Activated CD4-positive, alpha-beta memory T cell treated with anti-CD3 and anti-CD28 coated beads for 36 hours (primary cell): ENCODE results near the gene RIPK1. TPM values are rescaled to one million over a fixed set of nuclear protein-coding genes. Genes with fewer than 3 reads are reported as not detected.
"Not testable (repeated sequence)": the region's sequence is repeated elsewhere in the genome, so short reads cannot be mapped to it uniquely, and the experiment has no call there.

Experiments
- CTCF ChIA-PET: fragments of 350-600 bp; sonication (Branson Sonifier 250); formaldehyde crosslinking; loops from one replicate; lab custom pipeline; 2021; ENCODE audit warnings: antibody characterized with exemption, inconsistent platforms; lab: Charles Lee
- POLR2A ChIA-PET: fragments of 350-600 bp; sonication (Branson Sonifier 250); formaldehyde crosslinking; loops from one replicate; lab custom pipeline; 2021; ENCODE audit warnings: antibody characterized with exemption; lab: Charles Lee
- DNase-seq: peaks from one replicate; pipeline ENCODE4 v3.0.0-alpha.2; 2020
- H3K27ac Mint-ChIP-seq: one replicate; pipeline ENCODE4 v1.8.0; 2021; ENCODE audit warnings: mixed read lengths
- H3K27me3 Mint-ChIP-seq: one replicate; pipeline ENCODE4 v1.8.0; 2021; ENCODE audit warnings: mixed read lengths
- H3K36me3 Mint-ChIP-seq: one replicate; pipeline ENCODE4 v1.8.0; 2021; ENCODE audit warnings: mixed read lengths
- H3K4me1 Mint-ChIP-seq: one replicate; pipeline ENCODE4 v1.8.0; 2021; ENCODE audit warnings: low read depth, mixed read lengths
- H3K4me3 Mint-ChIP-seq: one replicate; pipeline ENCODE4 v1.8.0; 2021; ENCODE audit warnings: mild to moderate bottlenecking, mixed read lengths
- H3K9me3 Mint-ChIP-seq: one replicate; pipeline ENCODE4 v1.8.0; 2021; ENCODE audit warnings: mixed read lengths
- intact Hi-C: fragments of 100-400 bp; cut with micrococcal nuclease; formaldehyde crosslinking; loops from one replicate; pipeline ENCODE4 v1.15.1; 2023
- total RNA-seq, 2 experiments: library from RNA; stranded (reverse); gene quantifications; one replicate each; pipeline ENCODE4 v1.2.3, GENCODE V29; 2021

Gene RIPK1
- total RNA-seq, 2 experiments from 2014 or later: 18.5 to 18.6 TPM

DNA sequence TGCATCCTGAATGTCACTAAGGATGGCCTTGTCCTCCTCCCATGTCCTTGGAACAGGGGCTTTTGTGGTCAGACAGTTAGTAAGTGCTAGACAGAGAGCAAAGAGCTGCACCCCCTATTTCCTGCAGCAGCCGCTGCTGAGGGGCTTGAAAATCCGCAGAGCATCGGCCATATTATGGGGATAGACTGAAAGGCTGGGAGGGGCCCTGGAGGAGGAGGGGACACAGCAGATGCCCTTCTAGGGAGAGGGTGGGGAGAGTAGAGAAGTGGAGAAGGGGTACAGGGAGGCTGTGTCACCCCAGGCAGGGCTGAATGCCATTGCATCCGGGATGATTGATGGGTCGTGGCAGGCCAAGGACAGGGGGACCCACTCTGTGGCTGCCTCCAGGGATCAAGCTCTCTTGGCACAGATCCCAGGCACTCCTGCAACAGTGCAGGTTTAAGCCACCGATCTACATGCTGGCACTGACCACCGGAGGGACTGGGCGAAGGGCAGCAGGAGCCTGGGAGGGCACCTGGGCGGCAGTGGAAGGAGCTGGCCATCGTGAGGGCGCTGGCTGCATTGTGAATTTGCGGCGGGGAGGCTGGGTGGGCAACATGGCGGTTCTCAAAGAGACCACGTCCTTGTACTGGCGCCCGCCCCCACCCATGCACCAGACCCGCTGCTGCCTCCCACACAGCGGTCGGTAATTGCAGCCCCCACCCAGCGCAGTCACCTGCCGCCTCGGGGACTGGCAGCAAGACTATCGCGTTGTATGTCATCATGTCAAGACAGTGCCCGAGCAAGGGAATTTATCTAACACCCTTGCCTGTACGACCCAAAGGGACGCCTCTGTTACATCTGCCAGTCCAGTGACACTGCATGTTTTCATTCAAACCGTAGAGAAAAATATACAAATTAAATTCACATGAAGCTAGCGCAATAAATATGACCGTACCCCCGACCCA is 88.2 kb downstream of the RIPK1 start:
- intact Hi-C loops: loop anchor here (1.0 to 2.0 kb wide), 3 partner anchors 24 to 53 kb away; partner anchors contain the start of gene BPHL
- DNase-seq: peak; percentile 29
- H3K27me3 Mint-ChIP-seq, H3K9me3 Mint-ChIP-seq, H3K36me3 Mint-ChIP-seq: not testable (repeated sequence)
- H3K27ac Mint-ChIP-seq: peak overlapping the region; percentile 50
- peaks cover 19% of the 10 kb centered on the region for H3K4me1 Mint-ChIP-seq
- H3K4me3 Mint-ChIP-seq: peak overlapping the region; percentile 80
- POLR2A ChIA-PET: interaction anchor here (0.7 to 2.2 kb wide), 3 partner anchors 9 to 53 kb away, joined by 3 to 9 read pairs (median 3); no protein-coding TSS in a partner anchor
- CTCF ChIA-PET: interaction anchor here (0.6 to 1.3 kb wide), 8 partner anchors 9 to 338 kb away, joined by 3 to 5 read pairs (median 4); partner anchors contain the start of gene BPHL

DNA sequence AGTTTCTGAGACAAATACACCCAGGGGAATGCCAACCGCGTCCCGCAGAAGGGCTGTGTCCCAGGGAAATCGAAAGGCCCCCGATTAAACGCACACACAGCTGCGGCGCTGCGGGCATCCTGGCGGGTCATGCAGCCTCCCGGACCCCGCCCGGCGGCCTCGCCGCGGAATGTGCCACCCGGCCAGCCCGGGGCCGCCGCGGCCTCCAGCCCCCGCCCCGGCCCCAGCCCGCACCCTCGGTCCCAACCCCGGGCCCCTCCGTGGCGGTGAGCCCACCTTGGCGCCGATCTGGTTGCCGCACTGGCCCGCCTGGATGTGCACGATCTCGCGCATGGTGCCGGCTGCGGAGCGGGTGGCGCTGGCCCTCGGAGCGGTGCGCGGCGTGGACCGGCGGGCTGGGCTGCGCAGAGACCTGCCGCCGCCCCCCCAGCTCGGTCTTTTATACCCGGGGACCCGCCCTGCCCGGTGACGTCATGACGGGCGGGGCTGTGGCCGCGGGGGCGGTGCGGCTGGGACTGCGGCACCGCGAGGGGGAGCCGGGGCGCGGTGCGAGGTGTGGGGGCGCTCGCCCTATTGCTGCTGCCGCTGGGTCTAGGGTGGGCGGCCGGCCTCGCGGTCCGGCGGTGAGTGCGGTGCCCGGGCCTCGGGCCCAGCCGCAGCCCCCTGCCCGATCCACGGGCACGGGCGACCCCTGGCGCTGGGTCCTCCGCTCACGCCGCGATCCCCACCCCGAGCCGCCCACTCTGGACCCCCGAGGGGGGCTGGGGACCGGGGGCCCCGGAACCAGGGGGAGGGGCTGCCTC is 89.0 kb downstream of the RIPK1 start, which contains the start of gene TUBB2A:
TUBB2A (minus strand) TSS at position 414 of the 803 bp plus-strand sequence; CDS start at position 333, 81 bp downstream.
- peaks cover 23% of the 10 kb centered on the region for H3K4me1 Mint-ChIP-seq
- peaks cover 9% of the 10 kb centered on the region for H3K9me3 Mint-ChIP-seq
- CTCF ChIA-PET: interaction anchor here (0.5 to 1.3 kb wide), 10 partner anchors 8 to 392 kb away, joined by 3 to 5 read pairs (median 4); partner anchors contain the start of gene BPHL
- DNase-seq: peak; percentile 84
- H3K27me3 Mint-ChIP-seq: peaks cover 7% of the 10 kb centered on the region
- intact Hi-C loops: loop anchor here (1.0 to 2.0 kb wide), 2 partner anchors 39 to 52 kb away; partner anchors contain the start of gene BPHL
- H3K4me3 Mint-ChIP-seq: peak within 1 kb of the TSS; percentile 80
- POLR2A ChIA-PET: interaction anchor here (0.7 to 2.2 kb wide), 3 partner anchors 8 to 52 kb away, joined by 3 to 9 read pairs (median 3); no protein-coding TSS in a partner anchor
- H3K27ac Mint-ChIP-seq: peak within 1 kb of the TSS; percentile 50
- peaks cover 2% of the 10 kb centered on the region for H3K36me3 Mint-ChIP-seq

DNA sequence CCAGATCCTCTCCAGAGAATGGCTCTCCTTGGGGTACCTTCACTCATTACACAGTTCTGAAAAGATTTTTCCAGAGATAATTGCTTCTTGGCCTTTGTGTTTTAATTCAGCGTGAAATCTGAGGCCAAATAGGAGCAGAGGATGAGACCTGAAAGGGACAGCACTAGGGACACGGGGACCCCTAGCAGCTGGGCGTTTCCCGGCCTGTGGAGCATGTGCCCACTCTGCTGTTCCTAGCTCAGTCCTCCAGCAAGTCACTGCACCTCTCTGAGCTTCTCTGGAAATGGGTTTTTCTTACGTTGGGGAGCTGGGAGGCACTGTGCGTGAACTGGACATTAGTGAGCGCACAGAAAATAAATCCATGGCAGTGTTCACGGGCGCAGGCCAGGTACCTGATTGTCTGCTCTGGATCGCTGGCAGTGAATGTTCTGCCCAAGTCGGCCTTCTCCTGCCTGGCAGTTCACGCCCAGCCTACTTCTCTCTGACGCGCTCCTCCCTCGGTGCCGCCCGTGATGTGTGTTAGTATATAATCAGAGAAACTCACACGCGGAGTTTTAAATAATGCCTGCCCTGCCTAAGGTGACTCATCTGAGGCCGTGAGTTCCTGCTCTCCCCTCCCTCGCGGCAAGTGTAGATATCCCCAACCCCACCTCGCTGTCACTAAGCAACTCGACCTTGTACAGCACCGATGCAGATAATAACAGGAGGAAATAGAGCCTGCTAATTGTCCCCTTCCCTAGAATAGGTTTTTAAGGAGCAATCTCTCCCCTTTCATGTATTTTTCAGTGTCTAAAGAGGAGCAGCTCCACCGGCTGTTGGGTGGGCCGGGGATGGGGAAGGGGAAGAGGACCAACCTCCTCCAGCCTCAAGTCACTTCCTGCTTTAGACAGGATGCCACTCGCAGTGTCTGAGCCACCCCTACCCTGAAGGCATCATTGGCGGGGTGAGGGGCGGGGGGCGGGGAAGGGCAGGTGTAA is 91.8 kb downstream of the RIPK1 start:
- POLR2A ChIA-PET: no interaction called here
- CTCF ChIA-PET: interaction anchor here (1.3 kb wide), 1 partner anchor 91 kb away, joined by 6 read pairs; no protein-coding TSS in a partner anchor
- Mint-ChIP-seq H3K4me3 (peak overlapping the region; percentile 10), H3K27me3 (peaks cover 7% of the 10 kb centered on the region), H3K4me1 (peaks cover 32% of the 10 kb centered on the region), H3K36me3 (peaks cover 2% of the 10 kb centered on the region), H3K27ac (peak overlapping the region; percentile 31), H3K9me3 (peaks cover 9% of the 10 kb centered on the region)
- intact Hi-C loops: no loop called here
- DNase-seq: peak; percentile 62

DNA sequence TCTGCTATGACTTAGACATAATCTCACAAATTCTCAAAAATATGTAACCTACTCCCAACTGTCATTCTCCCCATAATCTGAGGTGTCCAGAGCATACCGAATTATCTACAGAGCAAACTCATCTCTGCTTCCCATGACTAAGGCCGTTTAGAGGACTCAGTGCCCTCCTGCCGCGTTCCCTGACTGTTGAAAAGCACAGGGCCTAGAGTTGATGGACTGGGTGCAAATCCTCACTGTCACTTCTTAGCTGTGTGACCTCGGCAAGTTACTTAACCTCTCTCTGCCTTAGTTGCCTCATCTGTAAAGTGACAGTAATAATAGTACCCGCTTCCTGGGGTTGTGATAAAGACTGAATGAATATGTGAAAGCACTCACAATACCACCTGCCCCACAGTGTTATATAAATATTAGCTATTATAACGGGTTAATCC is 93.8 kb downstream of the RIPK1 start:
- H3K27me3 Mint-ChIP-seq: peaks cover 5% of the 10 kb centered on the region
- H3K36me3 Mint-ChIP-seq: peaks cover 2% of the 10 kb centered on the region
- H3K4me3 Mint-ChIP-seq: peak overlapping the region; percentile 2
- no peak for DNase-seq
- peaks cover 9% of the 10 kb centered on the region for H3K9me3 Mint-ChIP-seq
- ChIA-PET POLR2A (interaction anchor here (0.9 to 1.3 kb wide), 2 partner anchors 47 to 90 kb away, joined by 4 to 10 read pairs; no protein-coding TSS in a partner anchor), CTCF (interaction anchor here (0.8 to 1.4 kb wide), 4 partner anchors 43 to 97 kb away, joined by 3 to 8 read pairs (median 6); partner anchors contain the start of gene PSMG4)
- peaks cover 30% of the 10 kb centered on the region for H3K4me1 Mint-ChIP-seq
- intact Hi-C loops: loop anchor here (2.0 kb wide), 3 partner anchors 15 to 67 kb away; no protein-coding TSS in a partner anchor
- no peak overlapping the region for H3K27ac Mint-ChIP-seq

DNA sequence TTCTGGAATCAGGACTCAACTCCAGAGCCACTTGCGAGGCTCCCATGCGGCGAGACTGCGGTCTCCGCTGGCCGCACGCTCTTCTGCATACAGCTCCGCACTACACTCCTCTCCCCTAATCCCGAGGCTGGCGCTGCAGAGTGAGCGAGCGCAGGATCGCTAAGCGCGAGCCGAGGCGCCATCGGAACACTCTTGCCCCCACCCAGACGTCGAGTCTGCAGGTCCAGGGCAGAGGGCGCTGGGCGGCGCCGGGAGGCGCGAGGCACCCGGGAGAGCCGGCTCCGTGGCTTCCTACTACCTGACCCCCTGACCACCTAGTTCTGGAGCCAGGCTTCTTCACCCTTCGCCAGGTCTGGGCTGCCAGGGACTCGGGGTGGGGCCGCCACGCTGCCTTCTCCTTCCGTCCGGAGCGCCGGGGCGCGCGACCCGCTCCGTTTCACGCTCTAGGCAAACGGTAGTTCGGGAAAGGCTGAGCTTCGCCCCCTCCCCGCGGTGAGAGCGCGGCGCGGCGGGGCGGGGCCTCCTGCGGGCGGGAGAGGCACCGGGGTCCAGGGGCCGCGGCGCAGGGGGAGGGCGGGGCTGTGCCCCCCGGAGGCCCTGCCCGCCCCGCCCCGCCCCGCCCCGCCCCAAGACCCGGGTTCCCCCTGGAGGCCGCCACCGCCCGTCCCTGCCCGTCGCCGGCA is 94.4 kb downstream of the RIPK1 start:
- Mint-ChIP-seq H3K27ac (no peak overlapping the region), H3K27me3 (peaks cover 8% of the 10 kb centered on the region)
- POLR2A ChIA-PET: interaction anchor here (0.9 to 1.3 kb wide), 2 partner anchors 46 to 90 kb away, joined by 4 to 10 read pairs; no protein-coding TSS in a partner anchor

DNA sequence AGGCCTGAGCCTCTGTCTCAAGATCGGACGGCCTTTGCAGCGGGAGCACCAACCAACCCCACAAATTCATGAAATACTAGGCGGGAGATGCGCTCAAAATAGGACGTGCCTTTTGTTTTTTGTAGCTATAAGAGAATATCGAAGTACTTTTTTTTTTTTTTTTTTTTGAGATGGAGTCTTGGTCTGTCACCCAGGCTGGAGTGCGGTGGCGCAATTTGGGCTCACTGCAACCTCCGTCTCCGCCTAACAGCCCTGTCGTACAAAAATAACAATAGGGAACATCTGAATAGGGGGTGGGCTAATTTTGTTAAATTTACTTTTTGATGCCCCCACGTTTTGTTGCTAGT is 94.9 kb downstream of the RIPK1 start:
- H3K9me3 Mint-ChIP-seq: peaks cover 9% of the 10 kb centered on the region
- POLR2A ChIA-PET: no interaction called here
- H3K4me3 Mint-ChIP-seq: peak overlapping the region; percentile 77
- H3K36me3 Mint-ChIP-seq: peaks cover 2% of the 10 kb centered on the region
- H3K27me3 Mint-ChIP-seq: peaks cover 8% of the 10 kb centered on the region
- CTCF ChIA-PET: interaction anchor here (0.8 to 1.2 kb wide), 2 partner anchors 47 to 66 kb away, joined by 3 read pairs; no protein-coding TSS in a partner anchor
- intact Hi-C loops: loop anchor here (2.0 kb wide), 3 partner anchors 14 to 66 kb away; no protein-coding TSS in a partner anchor
- H3K27ac Mint-ChIP-seq: no peak overlapping the region
- peaks cover 28% of the 10 kb centered on the region for H3K4me1 Mint-ChIP-seq
- no peak for DNase-seq

More for the DNA sequence above, 94.4 kb downstream of the RIPK1 start:
- intact Hi-C loops: loop anchor here (2.0 kb wide), 3 partner anchors 14 to 66 kb away; no protein-coding TSS in a partner anchor
- CTCF ChIA-PET: interaction anchor here (0.8 to 1.4 kb wide), 5 partner anchors 42 to 97 kb away, joined by 3 to 8 read pairs (median 5); partner anchors contain the start of gene PSMG4
- peaks cover 30% of the 10 kb centered on the region for H3K4me1 Mint-ChIP-seq
- H3K4me3 Mint-ChIP-seq: peak overlapping the region; percentile 77
- H3K36me3 Mint-ChIP-seq: peaks cover 2% of the 10 kb centered on the region
- H3K9me3 Mint-ChIP-seq: peaks cover 9% of the 10 kb centered on the region
- DNase-seq: peak; percentile 70

DNA sequence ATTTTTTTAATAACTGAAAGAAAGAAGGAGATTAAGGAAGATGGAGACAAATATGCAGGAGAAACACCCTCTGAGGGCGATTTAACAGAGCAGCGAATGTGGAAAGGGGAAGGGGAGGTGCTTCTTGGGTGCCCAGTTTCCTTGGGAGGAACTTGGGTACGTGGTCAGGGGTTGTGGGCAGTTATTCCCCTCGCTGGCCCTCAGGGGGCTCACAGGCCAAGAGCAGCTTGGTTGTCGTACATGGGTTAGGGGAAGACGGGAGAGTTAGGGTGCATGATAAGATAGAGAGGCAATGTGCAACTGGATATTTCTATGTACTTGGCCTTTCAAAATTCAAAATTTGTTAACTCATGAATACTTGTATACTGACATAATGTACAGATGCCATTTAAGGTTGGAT is 96.1 kb downstream of the RIPK1 start:
- H3K27ac Mint-ChIP-seq: no peak overlapping the region
- peaks cover 9% of the 10 kb centered on the region for H3K9me3 Mint-ChIP-seq
- H3K4me1 Mint-ChIP-seq: peaks cover 26% of the 10 kb centered on the region
- H3K4me3 Mint-ChIP-seq: no peak overlapping the region
- H3K36me3 Mint-ChIP-seq: peaks cover 2% of the 10 kb centered on the region
- POLR2A ChIA-PET: no interaction called here
- intact Hi-C loops: no loop called here
- CTCF ChIA-PET: no interaction called here
- no peak for DNase-seq
- peaks cover 8% of the 10 kb centered on the region for H3K27me3 Mint-ChIP-seq

Other genes starting within 250 kb of the RIPK1 start
- 100 to 1,000 TPM; 164 to 169 TPM for gene SERPINB1, start 226.6 kb upstream of the RIPK1 start, total RNA-seq
- gene SERPINB9, start 165.2 kb upstream of the RIPK1 start, total RNA-seq: 10 to 100 TPM; 69.9 to 72.6 TPM
- 10 to 100 TPM; 59.0 to 64.7 TPM for gene SERPINB6, start 96.9 kb upstream of the RIPK1 start, total RNA-seq
- gene NQO2, start 68.6 kb upstream of the RIPK1 start, total RNA-seq: 10 to 100 TPM; 36.1 to 38.9 TPM
- gene BPHL, start 50.2 kb downstream of the RIPK1 start, total RNA-seq: 10 to 100 TPM; 10.1 to 11.4 TPM
- 1 to 10 TPM; 4.2 to 4.6 TPM for gene TUBB2A, start 89.0 kb downstream of the RIPK1 start, total RNA-seq
- under 1 TPM in 1 of 2 experiments, not detected in 1; 0.29 TPM for gene TUBB2B, start 159.2 kb downstream of the RIPK1 start, total RNA-seq
- 10 to 100 TPM; 24.2 to 25.2 TPM for gene PSMG4, start 190.5 kb downstream of the RIPK1 start, total RNA-seq